MG63 (cell line): ENCODE data around the gene VSIR. TPM values are rescaled to one million over a fixed set of nuclear protein-coding genes. Genes with fewer than 3 reads are reported as not detected.

ENCODE experiments used
- DNase-seq: peaks from one replicate; pipeline ENCODE4 v3.0.0-alpha.2; 2020
- H3K27me3 ChIP-seq: fragments of 250-450 bp; sonication (Bioruptor Pico); 2 replicates; pipeline ENCODE4 v1.5.1; 2020; ENCODE audit warnings: mild to moderate bottlenecking, moderate library complexity
- H3K36me3 ChIP-seq: fragments of 250-450 bp; sonication (Bioruptor Pico); 2 replicates; pipeline ENCODE4 v1.5.1; 2020; ENCODE audit warnings: mild to moderate bottlenecking, moderate library complexity
- H3K4me3 ChIP-seq: fragments of 250-450 bp; sonication (Bioruptor Pico); 2 replicates; pipeline ENCODE4 v1.5.1; 2020; ENCODE audit warnings: mild to moderate bottlenecking, moderate library complexity
- H3K9me3 ChIP-seq: fragments of 250-450 bp; sonication (Bioruptor Pico); 2 replicates; pipeline ENCODE4 v1.5.1; 2020; ENCODE audit warnings: mild to moderate bottlenecking, moderate library complexity
- total RNA-seq: library from RNA; depleted of rRNA; stranded (reverse); fragments of >200 nt; shearing (Covaris generic); gene quantifications from 2 replicates; pipeline ENCODE4 v1.2.3, GENCODE V29; 2014; ENCODE audit warnings: low replicate concordance

The VSIR gene
- total RNA-seq, 1 experiment from 2014 or later = 87.8 TPM

DNA sequence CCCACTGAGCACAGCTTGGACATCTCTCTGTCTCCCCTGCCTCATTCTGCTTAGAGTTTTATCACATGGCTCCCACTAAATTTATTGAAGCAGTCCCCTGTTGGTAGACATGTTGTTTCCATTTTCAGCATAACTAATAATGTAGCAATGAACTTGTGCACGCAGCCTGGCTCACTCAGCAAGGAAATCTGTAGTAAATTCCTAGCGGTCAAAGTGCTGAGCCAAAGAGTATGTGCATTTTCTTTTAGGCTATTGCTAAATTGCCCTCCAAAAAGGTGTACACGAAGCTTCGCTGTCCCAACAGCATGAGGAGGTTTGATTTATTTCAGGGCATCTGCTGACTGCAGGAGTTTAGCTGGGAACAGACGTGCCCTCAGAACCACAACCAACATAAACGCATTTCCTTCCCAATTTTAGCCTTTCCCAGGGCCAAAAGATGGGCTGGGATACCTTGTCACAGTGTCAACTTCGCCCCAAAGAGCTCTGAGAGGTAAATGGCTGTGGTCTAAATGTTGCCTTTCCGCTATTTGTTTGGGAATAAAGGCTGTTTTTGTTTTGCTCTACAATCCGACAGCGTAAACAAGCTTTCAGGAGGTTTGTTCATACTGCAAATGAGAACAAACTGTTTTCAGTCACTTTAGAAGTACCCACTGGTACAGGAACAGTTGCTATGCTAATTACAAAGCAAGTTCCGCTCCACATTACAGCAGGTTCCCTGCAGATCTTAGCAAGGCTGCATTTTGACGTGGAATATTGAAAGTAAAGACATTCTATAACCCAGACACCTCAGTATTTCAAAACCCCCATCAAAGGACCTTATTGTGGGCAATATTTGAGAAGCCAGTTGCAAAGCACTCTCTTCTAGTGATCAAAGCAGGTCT is 16.8 kb downstream of the VSIR start:
- no peak overlapping the region for H3K4me3 ChIP-seq
- H3K36me3 ChIP-seq = peaks cover 34% of the 10 kb centered on the region
- DNase-seq = no peak
- no peaks in the 10 kb centered on the region for H3K27me3 ChIP-seq
- H3K9me3 ChIP-seq = no peaks in the 10 kb centered on the region

DNA sequence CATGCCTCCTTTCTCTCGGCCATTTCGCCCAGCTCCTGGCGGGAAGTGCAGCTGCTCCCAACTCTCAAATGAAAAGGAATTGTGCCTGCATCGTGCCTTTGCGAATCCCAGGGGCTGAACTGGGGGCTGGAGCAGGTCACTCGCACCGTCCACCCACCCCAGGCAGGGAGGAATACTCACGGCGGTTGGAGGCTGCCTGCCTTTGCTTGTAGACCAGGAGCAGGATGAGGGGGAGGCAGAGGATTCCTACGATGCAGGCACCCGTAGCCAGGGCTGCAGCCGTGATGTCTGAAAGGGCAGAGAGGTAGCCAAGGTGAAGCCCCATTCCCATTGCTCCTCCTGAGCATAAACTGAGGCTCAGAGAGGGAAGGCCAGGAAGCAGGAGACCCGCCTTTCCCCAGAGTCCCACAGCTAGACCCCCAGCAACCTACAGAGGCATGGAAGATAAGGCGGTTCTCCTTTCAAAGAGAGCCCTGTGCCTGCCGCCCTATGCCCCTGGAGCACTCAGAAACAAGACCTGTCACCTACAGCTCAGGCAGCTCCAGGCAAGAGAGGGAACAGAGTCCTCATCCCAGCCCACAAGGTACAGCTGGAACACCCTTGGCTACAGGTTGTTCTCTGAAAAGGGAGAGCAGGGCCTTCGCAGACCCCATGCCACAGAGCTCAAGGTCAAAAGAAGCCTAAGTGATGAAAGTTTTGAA is 18.0 kb downstream of the VSIR start:
- Histone ChIP-seq H3K9me3 (no peaks in the 10 kb centered on the region), H3K36me3 (peaks cover 26% of the 10 kb centered on the region), H3K4me3 (no peak overlapping the region), H3K27me3 (no peaks in the 10 kb centered on the region)
- no peak for DNase-seq

DNA sequence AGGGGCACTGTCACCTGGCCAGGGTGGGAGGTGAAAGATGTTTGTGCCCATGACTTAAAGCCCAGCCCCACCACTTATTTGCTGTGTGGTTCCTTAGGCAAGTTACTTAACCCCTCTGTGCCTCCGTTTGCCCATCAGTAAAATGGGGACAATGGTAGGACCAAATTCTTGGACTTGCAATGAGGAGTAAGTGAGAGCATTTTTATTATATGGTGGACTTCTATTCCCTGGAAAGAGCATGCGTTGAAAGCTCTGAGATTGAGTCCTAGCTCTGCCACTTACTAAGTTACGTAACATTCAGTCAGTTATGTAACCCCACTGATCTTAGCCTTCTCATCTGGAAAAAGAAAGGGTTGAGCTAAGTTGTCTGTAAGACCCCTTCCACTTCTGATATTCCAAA is 18.8 kb downstream of the VSIR start:
- no peak overlapping the region for H3K4me3 ChIP-seq
- no peak for DNase-seq
- H3K27me3 ChIP-seq = no peaks in the 10 kb centered on the region
- H3K9me3 ChIP-seq = no peaks in the 10 kb centered on the region
- H3K36me3 ChIP-seq = peaks cover 27% of the 10 kb centered on the region

DNA sequence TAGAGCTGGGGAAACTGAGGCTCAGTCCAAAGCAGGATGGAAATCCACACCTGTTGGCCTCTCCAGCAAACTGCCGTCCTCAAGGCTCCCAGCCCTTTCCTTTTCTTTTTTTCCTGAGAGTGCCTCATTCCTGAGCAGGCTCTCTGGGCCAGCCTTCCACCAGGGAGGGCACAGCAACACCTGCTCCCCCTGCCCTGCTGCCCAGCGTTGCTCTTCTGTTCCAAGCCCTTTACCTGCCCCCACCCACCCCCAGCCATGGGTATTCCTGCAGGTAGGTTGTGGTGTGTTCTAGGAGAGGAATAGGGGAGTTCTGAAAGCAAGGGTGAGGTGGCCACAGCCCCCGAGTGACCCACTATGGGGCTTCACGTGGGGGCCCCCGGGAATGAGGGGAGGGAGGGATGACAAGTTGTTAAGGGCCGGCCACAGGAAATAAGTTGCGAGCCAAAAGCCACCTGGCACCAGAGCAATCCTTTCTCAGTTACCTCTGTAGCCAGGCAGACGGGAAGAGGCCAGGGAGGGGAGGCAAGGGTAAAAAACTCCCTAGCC is 19.3 kb downstream of the VSIR start:
- H3K9me3 ChIP-seq = no peaks in the 10 kb centered on the region
- no peak overlapping the region for H3K4me3 ChIP-seq
- H3K27me3 ChIP-seq = no peaks in the 10 kb centered on the region
- no peak for DNase-seq
- peaks cover 25% of the 10 kb centered on the region for H3K36me3 ChIP-seq

DNA sequence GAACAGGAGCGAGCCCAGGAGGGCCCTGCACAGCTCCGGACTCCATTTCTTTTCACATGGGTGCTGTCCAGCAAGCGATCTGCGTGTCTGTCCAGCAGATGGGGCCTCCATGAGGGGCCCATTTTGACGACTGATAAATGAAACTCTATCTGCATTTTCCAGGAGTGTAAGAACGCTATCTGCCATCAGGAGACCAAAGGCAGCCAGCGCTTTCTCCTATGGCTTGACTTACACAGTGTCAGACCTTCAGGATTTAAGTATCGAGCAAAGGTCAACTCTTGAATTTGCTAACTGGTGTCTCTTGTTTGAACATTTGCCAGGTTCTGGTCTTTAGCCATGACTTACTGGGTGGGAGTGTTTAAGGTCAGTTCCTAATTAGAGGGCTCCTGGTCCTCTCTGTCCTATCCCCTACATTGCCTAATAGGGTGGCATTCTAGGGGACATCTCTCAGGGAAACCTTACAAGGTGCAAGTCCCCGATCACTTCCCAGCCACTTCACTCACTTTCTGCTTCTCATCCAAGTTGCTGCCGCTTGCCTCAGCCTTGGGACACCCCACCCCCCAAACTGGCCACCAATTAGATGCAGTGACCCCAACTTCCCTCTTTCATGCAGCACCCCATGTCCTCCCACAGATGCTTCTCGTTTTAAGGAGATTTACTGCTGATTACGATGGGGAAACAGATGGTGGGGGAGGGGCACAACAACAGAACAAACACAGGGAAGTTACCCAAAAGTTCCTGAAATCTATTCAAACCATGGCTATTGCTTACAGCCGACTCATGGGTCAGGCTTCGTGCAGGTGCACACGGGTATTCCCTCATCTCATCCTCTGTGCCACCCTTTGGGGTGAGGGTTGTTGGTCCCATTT is 20.0 kb downstream of the VSIR start:
- no peak for DNase-seq

DNA sequence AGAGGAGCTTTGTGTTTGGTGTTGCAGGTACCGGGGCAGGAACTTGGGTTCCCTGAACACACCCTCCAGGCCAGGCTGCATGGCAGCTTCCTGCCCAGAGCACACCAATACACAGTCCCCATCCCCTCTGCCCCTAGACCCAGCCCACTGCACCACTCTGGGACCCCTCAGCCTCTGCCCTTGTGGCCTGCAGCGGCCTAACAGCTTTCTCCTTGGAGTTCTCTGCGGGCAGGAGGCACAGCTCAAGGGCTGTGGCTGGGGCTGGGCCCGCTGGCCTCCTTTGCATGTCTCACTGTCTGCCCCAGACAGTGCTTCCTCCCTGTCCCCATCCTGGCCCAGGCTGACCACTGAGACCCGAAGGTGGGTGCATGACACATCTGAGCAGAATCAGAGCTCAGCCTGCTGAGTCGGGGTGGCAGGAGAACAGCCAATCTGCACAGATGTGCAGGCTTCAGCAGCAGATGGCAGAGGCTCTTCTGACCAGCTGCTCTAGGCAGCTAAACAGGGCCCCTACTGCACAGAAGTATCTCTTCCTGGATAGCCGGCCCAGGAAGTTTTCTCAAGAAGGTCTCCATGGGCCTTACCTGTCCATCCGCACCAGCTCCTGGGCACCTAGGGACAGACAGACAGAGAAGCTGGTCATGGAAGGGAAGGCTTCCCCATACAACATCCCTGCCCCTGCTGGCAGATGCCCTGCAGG is 20.8 kb downstream of the VSIR start:
- DNase-seq = no peak
- Histone ChIP-seq H3K9me3 (no peaks in the 10 kb centered on the region), H3K27me3 (no peaks in the 10 kb centered on the region), H3K36me3 (peaks cover 11% of the 10 kb centered on the region), H3K4me3 (no peak overlapping the region)

More for the DNA sequence above, 20.0 kb downstream of the VSIR start:
- Histone ChIP-seq H3K4me3 (no peak overlapping the region), H3K9me3 (no peaks in the 10 kb centered on the region), H3K27me3 (no peaks in the 10 kb centered on the region), H3K36me3 (peaks cover 18% of the 10 kb centered on the region)

DNA sequence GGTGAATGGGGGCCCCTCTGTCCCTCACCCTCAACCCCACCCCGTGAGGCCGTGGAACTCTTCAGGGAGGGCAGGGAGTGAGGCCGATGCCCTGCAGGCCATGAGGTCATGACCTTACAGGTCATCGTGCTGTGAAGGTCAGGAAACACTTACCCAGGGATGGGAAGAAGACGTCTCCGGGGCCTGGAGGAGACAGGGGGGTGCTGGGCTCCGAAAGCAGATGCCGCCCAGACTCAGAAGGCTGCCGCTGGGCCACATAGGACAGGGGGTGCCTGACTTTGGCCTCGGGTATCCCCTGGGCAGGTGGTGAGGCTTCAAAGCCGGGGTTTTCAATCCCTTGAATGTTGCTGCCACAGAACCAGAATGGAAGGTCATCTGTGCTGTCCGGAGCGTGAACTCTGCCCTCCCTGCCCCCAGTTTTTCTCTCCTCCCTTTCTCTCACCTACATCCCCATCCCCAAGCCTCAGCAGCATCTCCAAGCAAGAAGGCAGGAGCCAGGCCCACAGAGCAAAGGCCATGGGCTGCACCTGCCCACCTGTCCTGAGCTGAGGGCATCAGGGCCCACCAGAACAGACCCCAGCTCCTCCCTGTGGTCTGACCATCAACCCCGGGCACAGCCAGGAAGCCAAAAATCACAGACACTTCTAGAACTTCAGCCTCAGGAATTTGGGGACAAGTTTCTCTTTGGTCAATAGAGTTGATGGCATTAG is 21.6 kb downstream of the VSIR start:
- no peak overlapping the region for H3K4me3 ChIP-seq
- H3K9me3 ChIP-seq = no peaks in the 10 kb centered on the region
- H3K27me3 ChIP-seq = no peaks in the 10 kb centered on the region
- H3K36me3 ChIP-seq = peaks cover 11% of the 10 kb centered on the region
- DNase-seq = no peak

DNA sequence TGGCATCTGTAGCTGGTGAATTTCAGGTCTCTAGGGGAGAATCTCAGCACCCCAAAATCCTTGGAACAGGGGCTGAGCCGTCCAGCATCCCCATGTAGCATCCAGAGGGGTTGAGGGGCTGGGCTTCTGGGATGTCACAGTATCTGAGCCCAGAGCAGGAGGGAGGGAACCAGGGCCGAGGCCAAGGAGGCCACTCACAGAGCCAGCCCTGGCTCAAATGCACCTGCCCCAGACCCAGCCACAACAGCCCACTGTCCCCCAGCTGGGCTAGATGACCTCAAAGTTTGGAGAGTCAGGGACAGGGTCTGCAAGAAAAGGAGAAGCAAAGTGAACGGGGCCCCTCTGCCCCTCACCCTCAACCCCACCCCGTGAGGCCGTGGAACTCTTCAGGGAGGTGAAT is 22.3 kb downstream of the VSIR start:
- Histone ChIP-seq H3K9me3 (no peaks in the 10 kb centered on the region), H3K36me3 (peaks cover 11% of the 10 kb centered on the region), H3K27me3 (no peaks in the 10 kb centered on the region), H3K4me3 (no peak overlapping the region)
- DNase-seq = no peak

DNA sequence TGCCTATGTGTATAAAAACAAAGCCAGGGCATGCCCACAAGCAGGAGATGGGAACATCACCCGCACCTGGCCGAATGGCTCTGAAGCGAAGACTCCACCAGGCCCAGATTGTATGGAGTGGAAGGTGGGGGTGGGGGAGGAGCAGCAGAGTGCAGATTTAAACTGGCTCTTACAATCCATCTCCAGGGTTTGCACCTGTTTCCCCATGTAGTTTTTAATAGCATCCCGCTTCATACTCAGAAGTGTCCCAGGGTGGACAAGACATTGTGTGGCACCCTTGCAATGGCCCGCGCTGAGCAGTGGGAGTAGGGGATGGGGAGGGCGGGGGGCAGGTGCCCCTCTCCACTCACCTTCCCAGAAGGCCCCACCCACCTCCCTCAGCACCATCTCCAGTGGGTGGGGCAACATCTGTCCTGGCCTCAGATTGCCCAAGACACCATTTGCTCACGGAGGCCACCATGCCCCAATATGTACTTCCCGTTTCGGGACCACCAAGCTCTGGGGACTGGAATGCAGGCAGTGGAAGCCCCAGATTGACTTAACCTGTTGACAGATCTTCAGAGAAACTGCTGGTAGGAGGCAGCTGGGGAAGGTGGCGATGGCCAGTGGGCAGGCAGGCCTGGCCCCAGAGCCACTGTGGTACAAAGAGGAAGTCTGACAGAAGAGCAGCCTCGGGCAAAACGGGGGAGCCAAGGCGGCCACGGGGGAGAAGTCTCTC is 23.0 kb downstream of the VSIR start:
- H3K36me3 ChIP-seq = peaks cover 11% of the 10 kb centered on the region
- no peak for DNase-seq

DNA sequence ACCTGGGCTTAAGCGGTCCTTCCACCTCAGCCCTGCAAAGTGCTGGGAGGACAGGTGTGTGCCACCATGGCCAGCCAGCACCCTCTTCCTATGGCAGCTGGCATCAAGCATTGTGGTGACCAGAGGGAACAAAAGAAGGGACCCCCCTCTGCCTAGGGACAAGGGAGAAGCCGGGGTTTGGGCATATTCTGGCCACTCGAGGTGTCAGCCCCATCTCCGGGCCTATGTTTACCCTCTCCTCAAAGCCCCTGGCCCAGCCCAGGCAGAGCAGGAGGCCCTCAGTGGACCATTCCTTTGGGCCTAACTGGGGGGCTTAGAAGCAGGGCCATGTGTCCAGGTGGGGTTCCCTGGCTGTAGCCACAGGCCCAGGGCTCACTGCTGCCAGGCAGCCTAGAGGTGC is 23.9 kb downstream of the VSIR start:
- H3K4me3 ChIP-seq = no peak overlapping the region
- H3K9me3 ChIP-seq = no peaks in the 10 kb centered on the region
- no peaks in the 10 kb centered on the region for H3K27me3 ChIP-seq
- H3K36me3 ChIP-seq = peaks cover 11% of the 10 kb centered on the region
- no peak for DNase-seq

More for the DNA sequence above, 23.0 kb downstream of the VSIR start:
- no peaks in the 10 kb centered on the region for H3K27me3 ChIP-seq
- no peak overlapping the region for H3K4me3 ChIP-seq
- no peaks in the 10 kb centered on the region for H3K9me3 ChIP-seq

DNA sequence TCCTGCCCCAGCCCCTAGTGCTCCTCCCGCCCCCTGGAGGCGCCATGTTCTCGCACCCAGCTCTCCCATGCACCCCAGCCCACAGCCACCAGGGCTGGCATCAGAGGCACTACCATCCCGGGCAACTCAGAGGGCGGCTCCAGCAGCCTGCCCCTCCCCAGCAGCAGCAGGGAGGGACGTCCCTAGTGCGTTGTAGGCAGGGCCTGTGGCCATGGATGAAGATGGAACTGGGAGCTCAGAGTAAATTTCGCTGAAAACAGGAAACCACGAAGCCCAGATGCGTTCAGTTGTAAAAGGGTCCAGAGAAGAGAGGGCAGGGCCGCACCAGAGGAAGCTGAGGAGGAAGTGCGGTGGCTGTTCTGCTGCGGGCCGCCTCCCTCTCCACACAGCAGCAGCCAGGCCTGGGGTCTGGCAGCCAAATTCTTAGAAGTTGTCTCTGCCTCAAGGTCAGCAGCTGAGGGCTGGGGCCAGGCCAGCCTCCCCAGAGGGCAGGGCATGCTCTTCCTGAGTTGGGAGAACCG is 24.6 kb downstream of the VSIR start:
- no peaks in the 10 kb centered on the region for H3K9me3 ChIP-seq
- DNase-seq = peak; percentile 39
- no peaks in the 10 kb centered on the region for H3K27me3 ChIP-seq
- H3K36me3 ChIP-seq = peaks cover 11% of the 10 kb centered on the region
- H3K4me3 ChIP-seq = no peak overlapping the region

DNA sequence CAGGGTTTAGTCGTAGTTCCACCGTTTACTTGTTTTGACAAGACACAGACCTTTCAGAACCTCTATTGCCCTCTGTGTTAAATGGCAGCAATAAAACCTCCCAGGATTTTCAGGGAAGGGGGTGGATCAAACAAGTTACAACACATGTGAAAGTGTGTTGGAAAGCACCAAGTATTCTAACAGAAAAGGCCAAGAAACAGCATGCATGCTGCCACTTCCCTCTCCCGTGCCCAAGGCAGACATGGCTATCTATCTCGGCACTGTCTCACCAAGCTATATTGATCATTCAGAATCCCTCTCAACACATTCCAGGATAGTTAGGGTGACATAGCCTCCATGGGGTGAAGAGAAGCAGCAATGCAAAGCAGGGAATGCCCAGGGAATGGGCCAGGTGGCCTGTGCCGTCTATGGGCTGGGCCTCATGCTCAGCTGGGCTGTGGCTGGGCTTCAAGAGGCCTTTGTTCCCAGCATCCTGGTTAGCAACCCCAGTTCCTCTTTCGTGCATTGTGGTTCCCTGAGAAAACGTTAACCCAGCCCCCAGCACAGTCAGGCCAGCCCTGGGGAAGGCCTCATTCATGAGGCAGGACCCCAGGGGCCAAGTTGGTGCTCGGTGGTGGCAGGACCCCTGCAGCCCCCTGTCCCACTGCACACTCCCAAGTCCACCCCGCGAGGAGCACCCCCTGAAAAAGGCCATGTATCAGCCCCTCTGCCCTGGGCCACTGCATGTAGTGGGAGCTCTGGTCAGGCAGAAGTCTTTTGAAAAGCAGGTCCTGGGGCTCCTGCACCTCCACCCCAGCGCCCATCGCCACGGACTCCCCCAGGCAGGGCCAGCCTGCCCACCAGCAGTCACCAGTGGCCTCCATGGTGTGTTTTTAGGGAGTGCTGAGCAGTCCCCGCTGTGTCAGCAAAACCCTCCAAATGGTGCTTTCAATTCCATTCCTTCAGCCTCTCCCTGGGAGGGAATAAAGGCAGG is 25.5 kb downstream of the VSIR start:
- no peaks in the 10 kb centered on the region for H3K9me3 ChIP-seq
- DNase-seq = no peak
- no peaks in the 10 kb centered on the region for H3K27me3 ChIP-seq
- H3K36me3 ChIP-seq = peaks cover 5% of the 10 kb centered on the region; the same call in 1 of the 2 replicates
- H3K4me3 ChIP-seq = no peak overlapping the region

DNA sequence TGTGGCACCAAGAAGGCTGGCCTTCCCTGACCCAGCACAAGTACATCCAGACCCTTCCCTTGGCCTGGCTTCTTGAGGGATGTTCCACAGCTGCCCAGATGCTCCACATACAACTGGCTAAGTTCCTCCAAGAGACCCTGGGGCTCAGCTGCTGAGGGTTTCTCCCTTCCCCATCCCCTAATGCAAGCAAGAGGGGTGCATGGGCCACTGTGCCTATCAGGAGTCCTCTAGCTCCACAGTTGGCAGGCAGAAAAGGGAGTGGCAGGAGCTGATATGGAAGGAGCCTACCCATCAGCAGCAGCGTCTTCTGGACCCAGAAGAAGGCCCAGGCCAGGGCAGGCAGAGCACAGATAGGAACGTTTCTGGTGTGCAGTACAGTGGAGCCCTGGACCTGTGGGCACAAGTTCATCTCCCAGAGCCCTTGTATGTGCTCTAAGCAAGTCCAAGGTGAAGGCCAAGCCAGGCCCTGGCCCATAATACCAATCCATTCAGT is 26.2 kb downstream of the VSIR start:
- Histone ChIP-seq H3K27me3 (no peaks in the 10 kb centered on the region), H3K4me3 (no peak overlapping the region), H3K9me3 (no peaks in the 10 kb centered on the region), H3K36me3 (peaks cover 5% of the 10 kb centered on the region; the same call in 1 of the 2 replicates)
- no peak for DNase-seq
